GM23338 (cell line): ENCODE data around the gene NDUFA11. TPM values are rescaled to one million over a fixed set of nuclear protein-coding genes. Genes with fewer than 3 reads are reported as not detected.

Experiments used
- ATAC-seq: fragments of 200-7000 bp; cut with Tn5 transposase; 3 replicates; pipeline ENCODE4 v1.9.1; 2020
- DNase-seq: peaks from one replicate; pipeline ENCODE4 v3.0.0-alpha.2; 2015; ENCODE audit warnings: low spot score
- H2AFZ ChIP-seq: fragments of 200-600 bp; sonication (generic); 2 replicates; pipeline ENCODE4 v1.8.0; 2016; ENCODE audit warnings: antibody characterized with exemption, mild to moderate bottlenecking, moderate library complexity
- H3F3A ChIP-seq: fragments of 200-600 bp; sonication (generic); replicated peaks from 2 replicates; pipeline ENCODE4 v1.8.0; 2017; ENCODE audit warnings: antibody characterized with exemption, mixed run types, low read depth
- H3K27ac ChIP-seq: fragments of 200-600 bp; sonication (generic); 2 replicates; pipeline ENCODE4 v1.6.1; 2016; ENCODE audit warnings: low read depth
- H3K27me3 ChIP-seq: fragments of 200-600 bp; sonication (generic); 2 replicates; pipeline ENCODE4 v1.8.0; 2016; ENCODE audit warnings: mild to moderate bottlenecking, mixed run types, moderate library complexity; ENCODE audit not compliant: insufficient read depth
- H3K36me3 ChIP-seq: fragments of 200-600 bp; sonication (generic); 2 replicates; pipeline ENCODE4 v1.8.0; 2016; ENCODE audit warnings: mild to moderate bottlenecking; ENCODE audit not compliant: insufficient read depth
- H3K4me1 ChIP-seq: fragments of 200-600 bp; sonication (generic); 2 replicates; pipeline ENCODE4 v1.8.0; 2016; ENCODE audit warnings: mild to moderate bottlenecking, moderate library complexity; ENCODE audit not compliant: insufficient read depth
- H3K4me2 ChIP-seq: fragments of 200-600 bp; sonication (generic); 2 replicates; pipeline ENCODE4 v1.7.1; 2017; ENCODE audit warnings: mixed run types
- H3K4me3 ChIP-seq: fragments of 200-600 bp; sonication (generic); 2 replicates; pipeline ENCODE4 v1.6.1; 2016; ENCODE audit warnings: mixed run types
- H3K79me2 ChIP-seq: fragments of 200-600 bp; sonication (generic); replicated peaks from 2 replicates; pipeline ENCODE4 v1.8.0; 2017; ENCODE audit warnings: mild to moderate bottlenecking; ENCODE audit not compliant: insufficient read depth
- H3K9me2 ChIP-seq: fragments of 200-600 bp; sonication (generic); 2 replicates; pipeline ENCODE4 v1.8.0; 2017; ENCODE audit not compliant: insufficient read depth
- H4K20me1 ChIP-seq: fragments of 200-600 bp; sonication (generic); replicated peaks from 2 replicates; pipeline ENCODE4 v1.8.0; 2017; ENCODE audit warnings: mild to moderate bottlenecking; ENCODE audit not compliant: insufficient read depth
- H3K27ac Mint-ChIP-seq: 2 replicates; pipeline ENCODE4 v1.8.0; 2020; ENCODE audit warnings: inconsistent platforms, mild to moderate bottlenecking, moderate library complexity, mixed read lengths
- H3K27me3 Mint-ChIP-seq: 3 replicates; pipeline ENCODE4 v1.8.0; 2022; ENCODE audit warnings: low read depth, mild to moderate bottlenecking, moderate library complexity, mixed read lengths, inconsistent platforms; ENCODE audit not compliant: insufficient read depth, poor library complexity
- H3K36me3 Mint-ChIP-seq: 3 replicates; pipeline ENCODE4 v1.8.0; 2021; ENCODE audit warnings: low read depth, mild to moderate bottlenecking, inconsistent platforms, moderate library complexity, mixed read lengths
- H3K4me1 Mint-ChIP-seq: 3 replicates; pipeline ENCODE4 v1.8.0; 2020; ENCODE audit warnings: mild to moderate bottlenecking, inconsistent platforms, mixed read lengths
- H3K4me3 Mint-ChIP-seq: 3 replicates; pipeline ENCODE4 v1.8.0; 2021; ENCODE audit warnings: moderate library complexity, mild to moderate bottlenecking, inconsistent platforms, mixed read lengths
- H3K9me3 Mint-ChIP-seq: 3 replicates; pipeline ENCODE4 v1.8.0; 2020; ENCODE audit warnings: moderate library complexity, mild to moderate bottlenecking, inconsistent platforms, mixed read lengths
- CREB1 ChIP-seq: fragments of 250-450 bp; sonication (Bioruptor Pico); IDR thresholded peaks from 2 replicates; pipeline ENCODE4 v1.5.0; 2020; ENCODE audit warnings: low read depth, mild to moderate bottlenecking, moderate library complexity
- CTCF ChIP-seq, 2 experiments: fragments of 200-600 bp in 1 of 2; sonication (generic) in 1 of 2; conservative IDR thresholded peaks; 2 replicates each; pipeline versions ENCODE4 v1.5.1 to v1.6.1; 2016 to 2017; ENCODE audit warnings: antibody characterized with exemption in 2 of 2, low read depth in 2 of 2, mild to moderate bottlenecking in 2 of 2, moderate library complexity in 1 of 2
- ETS1 ChIP-seq: IDR thresholded peaks from 2 replicates; pipeline ENCODE4 v1.6.1; 2016; ENCODE audit warnings: antibody characterized with exemption
- EZH2 ChIP-seq: fragments of 200-600 bp; sonication (generic); IDR thresholded peaks from one replicate; pipeline ENCODE4 v1.8.0; 2017; ENCODE audit warnings: antibody characterized with exemption, mild to moderate bottlenecking, low read depth; ENCODE audit not compliant: unreplicated experiment
- EZH2phosphoT487 ChIP-seq: fragments of 200-600 bp; sonication (generic); IDR thresholded peaks from one replicate; pipeline ENCODE4 v1.8.1; 2018; ENCODE audit warnings: antibody characterized with exemption; ENCODE audit not compliant: unreplicated experiment
- NANOG ChIP-seq: IDR thresholded peaks from 2 replicates; pipeline ENCODE4 v1.6.1; 2016; ENCODE audit warnings: antibody characterized with exemption, borderline replicate concordance
- POLR2AphosphoS5 ChIP-seq: IDR thresholded peaks from 2 replicates; pipeline ENCODE4 v1.6.1; 2016; ENCODE audit warnings: antibody characterized with exemption, low read depth
- STAT1 ChIP-seq: IDR thresholded peaks from one replicate; pipeline ENCODE4 v1.6.1; 2016; ENCODE audit warnings: antibody characterized with exemption; ENCODE audit not compliant: unreplicated experiment
- ZNF114 ChIP-seq: fragments of 250-450 bp; sonication (Bioruptor Pico); IDR thresholded peaks from 2 replicates; pipeline ENCODE4 v1.5.0; 2020; ENCODE audit warnings: mild to moderate bottlenecking, moderate library complexity
- ZNF331 ChIP-seq: fragments of 250-450 bp; sonication (Bioruptor Pico); IDR thresholded peaks from 2 replicates; pipeline ENCODE4 v1.5.0; 2020; ENCODE audit warnings: low read depth, mild to moderate bottlenecking, moderate library complexity
- ZNF462 ChIP-seq: fragments of 250-450 bp; sonication (Bioruptor Pico); IDR thresholded peaks from 2 replicates; pipeline ENCODE4 v1.5.0; 2020; ENCODE audit warnings: mild to moderate bottlenecking, moderate library complexity
- polyA plus RNA-seq: library from polyadenylated mRNA; unstranded; fragments of >200 nt; fragmentation: Nextera tagmentation; extraction: Ambion mirVana; gene quantifications from 2 replicates; pipeline ENCODE4 v1.2.1, GENCODE V29; 2016
- total RNA-seq: library from RNA; depleted of rRNA; stranded (reverse); fragments of >200 nt; shearing (Covaris generic); gene quantifications from 2 replicates; pipeline ENCODE4 v1.2.3, GENCODE V29; 2014

Gene NDUFA11
- total and polyA plus RNA-seq, 2 experiments from 2014 or later: 171 to 523 TPM

- TF ChIP-seq POLR2AphosphoS5: no peak
Measured at GRCh38 chr19:5934069-5934401, 30.4 kb upstream of the NDUFA11 start (continued).

GRCh38 chr19:5933391-5934068 lies 29.9 kb upstream of the NDUFA11 start:
- Mint-ChIP-seq H3K4me3 (no peak overlapping the region), H3K4me1 (no peaks in the 10 kb centered on the region), H3K36me3 (peaks cover 50% of the 10 kb centered on the region), H3K9me3 (no peaks in the 10 kb centered on the region), H3K27ac (no peak overlapping the region), H3K27me3 (peaks cover 9% of the 10 kb centered on the region)
- no peak overlapping the region for H3K4me2 ChIP-seq
- H3K4me1 ChIP-seq: no peaks in the 10 kb centered on the region
- H4K20me1 ChIP-seq: peaks cover 19% of the 10 kb centered on the region; the same call in 1 of the 2 replicates
- 0 out of 2 replicates have a peak, but pooled peaks cover 3% of the 10 kb centered on the region for H3F3A ChIP-seq
- peaks cover 4% of the 10 kb centered on the region; the same call in 1 of the 2 replicates for H3K36me3 ChIP-seq
- H3K79me2 ChIP-seq: peaks cover 24% of the 10 kb centered on the region
- no peaks in the 10 kb centered on the region for H3K9me2 ChIP-seq
- no peak overlapping the region for H3K27ac ChIP-seq
- no peak for ATAC-seq
- H3K27me3 ChIP-seq: no peaks in the 10 kb centered on the region
- H3K4me3 ChIP-seq: no peak overlapping the region
- no peak for DNase-seq
- no peak overlapping the region for H2AFZ ChIP-seq
- TF ChIP-seq ZNF462 (CRISPR knock-in tag) (no peak), ETS1 (no peak), NANOG (no peak), CREB1 (no peak), CTCF (conservative IDR thresholded peaks at IDR 0.05; ENCODE audit: low read depth in 2 of 2) (no peak), STAT1 (no peak), ZNF114 (no peak), ZNF331 (no peak), EZH2phosphoT487 (no peak), POLR2AphosphoS5 (no peak), EZH2 (no peak)
